HepG2 (cell line): Measurements from ENCODE around the gene SUSD6. TPM values are rescaled to one million over a fixed set of nuclear protein-coding genes. Genes with fewer than 3 reads are reported as not detected.

ENCODE experiments used
- ATAC-seq: fragments of 200-7000 bp; cut with Tn5 transposase; 3 replicates; pipeline ENCODE4 v1.9.1; 2020; ENCODE audit warnings: mild to moderate bottlenecking, moderate library complexity
- BruUV-seq: library from RNA; stranded (reverse); fragments of 400-500 nt; replicated peaks from 2 replicates; lab custom pipeline; 2021; lab: Mats Ljungman, UMichigan
- CTCF ChIA-PET: fragments of 300-600 bp; formaldehyde crosslinking; extraction: SDS; loops from one replicate; lab custom pipeline; 2021; ENCODE audit warnings: low total read pairs, inconsistent platforms, low intra/inter-chr PET ratio; lab: Yijun Ruan, JAX
- POLR2A ChIA-PET: fragments of 350-600 bp; sonication (Branson Sonifier 250); formaldehyde crosslinking; loops from one replicate; lab custom pipeline; 2020; ENCODE audit warnings: antibody characterized with exemption, inconsistent platforms; lab: Yijun Ruan, JAX
- DNase-seq: peaks from one replicate; pipeline ENCODE4 v3.0.0-alpha.2; 2015; ENCODE audit warnings: low spot score
- FAIRE-seq: peaks from 3 replicates; lab custom pipeline; 2011; peaks lifted over from hg19 to GRCh38; lab: Jason Lieb, UNC
- H2AFZ ChIP-seq: one replicate; pipeline ENCODE4 v1.6.1; 2011; ENCODE audit warnings: low read length, inconsistent platforms
- H3K27ac ChIP-seq: fragments of 300-600 bp; 3 replicates; pipeline ENCODE4 v1.8.0; 2011; ENCODE audit warnings: mixed run types, mild to moderate bottlenecking, mixed read lengths, low read length, inconsistent platforms; ENCODE audit not compliant: insufficient read depth; ENCODE audit errors: extremely low read length
- H3K27me3 ChIP-seq, 2 experiments: fragments of 200-600 bp in 1 of 2; 2 replicates in 1 of 2; 3 replicates in 1 of 2; pipeline versions ENCODE4 v1.6.0 to v1.8.0; 2011; ENCODE audit warnings: low read length in 2 of 2, mild to moderate bottlenecking in 2 of 2, moderate library complexity in 2 of 2, inconsistent platforms in 1 of 2; ENCODE audit not compliant: insufficient read depth in 2 of 2, control insufficient read depth in 1 of 2
- H3K36me3 ChIP-seq, 2 experiments: fragments of 200-600 bp in 1 of 2; replicated peaks in 1 of 2; 2 replicates in 1 of 2; 3 replicates in 1 of 2; pipeline versions ENCODE4 v1.5.1 to v1.8.0; 2011; ENCODE audit warnings: low read length in 2 of 2, inconsistent platforms in 1 of 2; ENCODE audit not compliant: insufficient read depth in 2 of 2, control insufficient read depth in 1 of 2
- H3K4me1 ChIP-seq: 2 replicates; pipeline ENCODE4 v1.5.1; 2012; ENCODE audit warnings: low read length, inconsistent platforms; ENCODE audit not compliant: insufficient read depth
- H3K4me2 ChIP-seq: 2 replicates; pipeline ENCODE4 v1.6.0; 2011; ENCODE audit warnings: low read depth, low read length, inconsistent platforms
- H3K4me3 ChIP-seq, 3 experiments: fragments of 200-600 bp in 1 of 3; sonication (generic), shearing (Covaris generic) in 1 of 3; replicated peaks in 1 of 3; 2 replicates each; pipeline ENCODE4 v1.5.1; 2011 to 2016; ENCODE audit warnings: low read length in 3 of 3, inconsistent platforms in 2 of 3, low read depth in 2 of 3, mild to moderate bottlenecking in 2 of 3, control low read depth in 1 of 3, mixed read lengths in 1 of 3; ENCODE audit not compliant: insufficient read depth in 1 of 3
- H3K79me2 ChIP-seq: one replicate; pipeline ENCODE4 v1.6.1; 2011; ENCODE audit warnings: low read length, inconsistent platforms; ENCODE audit not compliant: insufficient read depth
- H3K9ac ChIP-seq: 2 replicates; pipeline ENCODE4 v1.6.0; 2011; ENCODE audit warnings: mild to moderate bottlenecking, low read depth, low read length, inconsistent platforms; ENCODE audit not compliant: insufficient read depth
- H3K9me3 ChIP-seq: 2 replicates; pipeline ENCODE4 v1.5.1; 2012; ENCODE audit warnings: mild to moderate bottlenecking, low read length
- H4K20me1 ChIP-seq: 2 replicates; pipeline ENCODE4 v1.6.0; 2011; ENCODE audit warnings: inconsistent platforms, mild to moderate bottlenecking, low read length, moderate library complexity; ENCODE audit not compliant: insufficient read depth
- EHMT2 ChIP-seq: fragments of 200-600 bp; sonication (generic); IDR thresholded peaks from 2 replicates; pipeline ENCODE4 v1.7.0; 2017; ENCODE audit warnings: antibody characterized with exemption, low read depth, low read length, borderline replicate concordance
- IRX3 ChIP-seq: sonication (generic); formaldehyde crosslinking; IDR thresholded peaks from 2 replicates; pipeline ENCODE4 v1.8.1; 2023; ENCODE audit warnings: mild to moderate bottlenecking, low read depth, missing genetic modification reagents, borderline replicate concordance
- NR1H2 ChIP-seq: sonication (generic); formaldehyde crosslinking; IDR thresholded peaks from 2 replicates; pipeline ENCODE4 v1.8.1; 2022; ENCODE audit warnings: low read depth, missing genetic modification reagents, borderline replicate concordance
- RORA ChIP-seq: sonication (generic); formaldehyde crosslinking; IDR thresholded peaks from 2 replicates; pipeline ENCODE4 v1.5.0; 2020; ENCODE audit warnings: mild to moderate bottlenecking, missing genetic modification reagents, moderate library complexity
- SIX1 ChIP-seq: sonication (generic); formaldehyde crosslinking; IDR thresholded peaks from 2 replicates; pipeline ENCODE4 v1.4.0; 2020; ENCODE audit warnings: missing genetic modification reagents, borderline replicate concordance
- TOE1 ChIP-seq: sonication (generic); formaldehyde crosslinking; IDR thresholded peaks from 2 replicates; pipeline ENCODE4 v1.4.0; 2020; ENCODE audit warnings: mild to moderate bottlenecking, missing genetic modification reagents
- XBP1 ChIP-seq: sonication (generic); formaldehyde crosslinking; IDR thresholded peaks from 2 replicates; pipeline ENCODE4 v1.5.0; 2020; ENCODE audit warnings: missing genetic modification reagents
- ZNF160 ChIP-seq: sonication (generic); formaldehyde crosslinking; IDR thresholded peaks from 2 replicates; pipeline ENCODE4 v1.8.0; 2022; ENCODE audit warnings: mild to moderate bottlenecking, inconsistent platforms, missing genetic modification reagents
- ZNF333 ChIP-seq: sonication (generic); formaldehyde crosslinking; IDR thresholded peaks from 2 replicates; pipeline ENCODE4 v1.4.0; 2020; ENCODE audit warnings: mild to moderate bottlenecking, missing genetic modification reagents, borderline replicate concordance
- ZNF747 ChIP-seq: sonication (generic); formaldehyde crosslinking; IDR thresholded peaks from 2 replicates; pipeline ENCODE4 v1.8.1; 2023; ENCODE audit warnings: missing genetic modification reagents, mild to moderate bottlenecking, borderline replicate concordance
- WGBS: methylation state at CpG from one replicate; pipeline ENCODE4 v1.1.6; 2017; ENCODE audit warnings: low lambda C conversion rate; 5-methylcytosine and 5-hydroxymethylcytosine counted together
- in situ Hi-C: cut with HindIII; loops from 2 replicates; pipeline ENCODE4 v1.10.0; 2017; ENCODE audit warnings: low pct_unique_long_range_greater_than_20kb; ENCODE audit not compliant: extremely low pct_ligation_motif_present
- intact Hi-C: fragments of 100-400 bp; cut with micrococcal nuclease; formaldehyde crosslinking; loops from one replicate; pipeline ENCODE4 v1.10.0; 2022; ENCODE audit not compliant: unreplicated experiment
- polyA plus RNA-seq, 8 experiments: library from polyadenylated mRNA; depleted of rRNA in 3 of 8; stranded (reverse) in 7 of 8; unstranded in 1 of 8; fragments of >200 nt; fragmentation: Illumina TruSeq in 4 of 8; extraction: Trizol in 4 of 8; gene quantifications; 2 replicates each; pipeline versions ENCODE4 v1.2.1 to v1.2.3, GENCODE V29; 2011 to 2016; ENCODE audit warnings: low read depth in 4 of 8, missing spikeins in 1 of 8, mixed read lengths in 1 of 8; ENCODE audit not compliant: insufficient read depth in 1 of 8
- total RNA-seq, 5 experiments: library from RNA; depleted of rRNA; stranded (reverse); fragments of >200 nt; fragmentation: Illumina TruSeq; extraction: Trizol; gene quantifications; 2 replicates each; pipeline ENCODE4 v1.2.3, GENCODE V29; 2016; ENCODE audit warnings: low read depth in 1 of 5

SUSD6 gene
- total and polyA plus RNA-seq, 2 of the 13 experiments (the other 11 are each of a cell fraction or from before 2014, with no cell fraction given): 7.2 to 7.4 TPM

DNA sequence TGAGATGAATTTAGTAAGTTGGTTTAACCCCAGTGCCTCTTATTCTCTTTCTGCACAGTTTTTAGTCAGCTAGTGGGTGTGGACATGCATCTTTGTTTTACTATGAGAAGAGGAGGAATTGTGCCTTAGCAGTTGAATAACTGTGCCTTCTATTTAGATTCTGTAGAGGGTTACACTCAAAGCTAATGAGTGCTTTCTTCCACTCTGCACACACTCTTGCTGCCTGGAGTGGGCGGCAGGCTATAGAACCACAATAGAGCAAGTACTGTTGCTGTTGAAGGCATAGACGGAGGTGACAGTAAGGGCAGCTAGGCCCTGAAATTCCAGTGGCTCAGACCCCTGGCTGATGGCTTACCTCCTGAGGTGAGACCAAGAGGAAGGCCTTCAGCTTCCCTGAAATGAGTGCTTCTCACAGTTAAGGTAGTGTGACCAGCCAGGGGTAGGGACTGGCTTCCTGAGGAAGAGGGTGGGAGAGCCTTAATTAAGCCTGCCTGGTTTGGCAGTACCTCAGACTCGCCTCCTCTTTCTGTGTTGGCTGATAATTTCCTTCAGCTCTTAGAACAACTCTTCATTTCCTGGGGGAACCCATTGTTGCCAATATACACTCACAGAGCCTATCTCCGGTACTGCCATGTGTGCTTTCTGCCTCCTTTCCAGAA lies 24.7 kb downstream of the SUSD6 start:
- Histone ChIP-seq H4K20me1 (no peaks in the 10 kb centered on the region), H3K79me2 (peaks cover 14% of the 10 kb centered on the region), H2AFZ (no peak overlapping the region), H3K9me3 (peaks cover 5% of the 10 kb centered on the region), H3K27me3 (no peaks in the 10 kb centered on the region), H3K27ac (no peak overlapping the region), H3K4me2 (no peak overlapping the region), H3K4me3 (no peak overlapping the region), H3K36me3 (no peaks in the 10 kb centered on the region), H3K9ac (no peak overlapping the region), H3K4me1 (peaks cover 87% of the 10 kb centered on the region)
- ATAC-seq (no peak), FAIRE-seq (no peak), DNase-seq (no peak)
- ChIA-PET POLR2A (interaction anchor here (1.5 kb wide), 1 partner anchor 78 kb away, joined by 3 read pairs; no protein-coding TSS in a partner anchor), CTCF (no interaction called here)
- WGBS: 92% methylated on average over 4 of the region's 4 CpGs
- in situ Hi-C loops (no loop called here), intact Hi-C loops (no loop called here)
- TF ChIP-seq ZNF333 (no peak), NR1H2 (CRISPR knock-in tag) (no peak), EHMT2 (no peak), ZNF160 (CRISPR knock-in tag) (no peak), SIX1 (CRISPR knock-in tag) (no peak), RORA (no peak), IRX3 (CRISPR knock-in tag) (no peak), ZNF747 (CRISPR knock-in tag) (no peak), XBP1 (no peak), TOE1 (no peak)
- BruUV-seq: no TSS peak
